SHP77 (cell line): ENCODE results near the gene TMEM181.
"Not testable (repeated sequence)": the region's sequence is repeated elsewhere in the genome, so short reads cannot be mapped to it uniquely, and the experiment has no call there.

Experiments used
- DNase-seq, 2 experiments: peaks; one replicate each; lab custom pipeline; 2025; lab: John Stamatoyannopoulos, UW

The TMEM181 gene

GRCh38 chr6:158624684-158625682, 65.1 kb downstream of the TMEM181 start:
- DNase-seq: no peak

- DNase-seq: no peak
These were observed 66.0 kb downstream of the TMEM181 start for GRCh38 chr6:158625881-158626305.

GRCh38 chr6:158626360-158627167, 66.7 kb downstream of the TMEM181 start:
- DNase-seq: no peak

GRCh38 chr6:158627168-158627939, 67.5 kb downstream of the TMEM181 start:
- no peak for DNase-seq

- no peak for DNase-seq
These were observed 68.0 kb downstream of the TMEM181 start for GRCh38 chr6:158627940-158628211.

- no peak for DNase-seq
These were observed 68.7 kb downstream of the TMEM181 start for GRCh38 chr6:158628542-158628941.

- DNase-seq: peak; percentile 39 to 53
These were observed 69.7 kb downstream of the TMEM181 start for GRCh38 chr6:158629367-158630221.

GRCh38 chr6:158630938-158631616, 71.2 kb downstream of the TMEM181 start:
- no peak for DNase-seq

- no peak for DNase-seq
These were observed 72.0 kb downstream of the TMEM181 start for GRCh38 chr6:158631678-158632537.

- DNase-seq: not testable (repeated sequence)
These were observed 72.7 kb downstream of the TMEM181 start for GRCh38 chr6:158632538-158633119.

GRCh38 chr6:158633127-158633526, 73.2 kb downstream of the TMEM181 start:
- no peak for DNase-seq

GRCh38 chr6:158634695-158635426, 75.0 kb downstream of the TMEM181 start:
- no peak for DNase-seq

GRCh38 chr6:158635427-158636073, 75.7 kb downstream of the TMEM181 start:
- DNase-seq: no peak

- DNase-seq: no peak
These were observed 76.9 kb downstream of the TMEM181 start for GRCh38 chr6:158636778-158637177.

GRCh38 chr6:158638324-158638854, 78.5 kb downstream of the TMEM181 start:
- no peak for DNase-seq

- no peak for DNase-seq
These were observed 79.2 kb downstream of the TMEM181 start for GRCh38 chr6:158639056-158639455.

- no peak for DNase-seq
These were observed 80.6 kb downstream of the TMEM181 start for GRCh38 chr6:158640519-158640918.
